ENCODE results near the gene NDUFC1.

The NDUFC1 gene

GRCh38 chr4:139301113-139301820, 1.0 kb downstream of the NDUFC1 start, which contains the start of gene NAA15 (continued):
- no peak for TF ChIP-seq ZNF768 (tag by site-specific recombination; IDR thresholded peaks at IDR 0.05)
- TF ChIP-seq PATZ1 (tag by site-specific recombination; IDR thresholded peaks at IDR 0.05): peak; percentile 6; the same call in 1 of the 2 replicates
- TF ChIP-seq ZNF184 (tag by site-specific recombination; IDR thresholded peaks at IDR 0.05): no peak
- TF ChIP-seq ZNF302 (tag by site-specific recombination; IDR thresholded peaks at IDR 0.05; ENCODE audit: low read depth): no peak
- TF ChIP-seq ZNF248 (tag by site-specific recombination; IDR thresholded peaks at IDR 0.05): no peak
- peak; percentile 98 for TF ChIP-seq ZBTB8A (tag by site-specific recombination; IDR thresholded peaks at IDR 0.05)
- no peak for TF ChIP-seq ZNF626 (tag by site-specific recombination; IDR thresholded peaks at IDR 0.05)
- TF ChIP-seq ZNF473 (tag by site-specific recombination; IDR thresholded peaks at IDR 0.05): no peak
- no peak for TF ChIP-seq HOXA7 (CRISPR knock-in tag; IDR thresholded peaks at IDR 0.05; ENCODE audit: borderline replicate concordance)
- peak; percentile 88 for TF ChIP-seq IKZF3 (tag by site-specific recombination; IDR thresholded peaks at IDR 0.05)
- TF ChIP-seq KLF9 (tag by site-specific recombination; IDR thresholded peaks at IDR 0.05; ENCODE audit: low read depth): peak; percentile 85
- TF ChIP-seq, protein P1, sequence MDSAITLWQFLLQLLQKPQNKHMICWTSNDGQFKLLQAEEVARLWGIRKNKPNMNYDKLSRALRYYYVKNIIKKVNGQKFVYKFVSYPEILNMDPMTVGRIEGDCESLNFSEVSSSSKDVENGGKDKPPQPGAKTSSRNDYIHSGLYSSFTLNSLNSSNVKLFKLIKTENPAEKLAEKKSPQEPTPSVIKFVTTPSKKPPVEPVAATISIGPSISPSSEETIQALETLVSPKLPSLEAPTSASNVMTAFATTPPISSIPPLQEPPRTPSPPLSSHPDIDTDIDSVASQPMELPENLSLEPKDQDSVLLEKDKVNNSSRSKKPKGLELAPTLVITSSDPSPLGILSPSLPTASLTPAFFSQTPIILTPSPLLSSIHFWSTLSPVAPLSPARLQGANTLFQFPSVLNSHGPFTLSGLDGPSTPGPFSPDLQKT (IDR thresholded peaks at IDR 0.05; ENCODE audit: borderline replicate concordance, low read depth, low read length): no peak
- TF ChIP-seq ZNF16 (tag by site-specific recombination; IDR thresholded peaks at IDR 0.05; ENCODE audit: low read depth): no peak
- no peak for TF ChIP-seq ZNF37A (tag by site-specific recombination; IDR thresholded peaks at IDR 0.05)
- TF ChIP-seq ZNF155 (tag by site-specific recombination; IDR thresholded peaks at IDR 0.05): no peak
- TF ChIP-seq, protein P2, sequence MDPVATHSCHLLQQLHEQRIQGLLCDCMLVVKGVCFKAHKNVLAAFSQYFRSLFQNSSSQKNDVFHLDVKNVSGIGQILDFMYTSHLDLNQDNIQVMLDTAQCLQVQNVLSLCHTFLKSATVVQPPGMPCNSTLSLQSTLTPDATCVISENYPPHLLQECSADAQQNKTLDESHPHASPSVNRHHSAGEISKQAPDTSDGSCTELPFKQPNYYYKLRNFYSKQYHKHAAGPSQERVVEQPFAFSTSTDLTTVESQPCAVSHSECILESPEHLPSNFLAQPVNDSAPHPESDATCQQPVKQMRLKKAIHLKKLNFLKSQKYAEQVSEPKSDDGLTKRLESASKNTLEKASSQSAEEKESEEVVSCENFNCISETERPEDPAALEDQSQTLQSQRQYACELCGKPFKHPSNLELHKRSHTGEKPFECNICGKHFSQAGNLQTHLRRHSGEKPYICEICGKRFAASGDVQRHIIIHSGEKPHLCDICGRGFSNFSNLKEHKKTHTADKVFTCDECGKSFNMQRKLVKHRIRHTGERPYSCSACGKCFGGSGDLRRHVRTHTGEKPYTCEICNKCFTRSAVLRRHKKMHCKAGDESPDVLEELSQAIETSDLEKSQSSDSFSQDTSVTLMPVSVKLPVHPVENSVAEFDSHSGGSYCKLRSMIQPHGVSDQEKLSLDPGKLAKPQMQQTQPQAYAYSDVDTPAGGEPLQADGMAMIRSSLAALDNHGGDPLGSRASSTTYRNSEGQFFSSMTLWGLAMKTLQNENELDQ (tag by site-specific recombination; IDR thresholded peaks at IDR 0.05; ENCODE audit: low read depth): no peak
- no peak for TF ChIP-seq ZNF362 (tag by site-specific recombination; IDR thresholded peaks at IDR 0.05)
- no peak for TF ChIP-seq ZNF280C (tag by site-specific recombination; IDR thresholded peaks at IDR 0.05)
- TF ChIP-seq, protein P3, sequence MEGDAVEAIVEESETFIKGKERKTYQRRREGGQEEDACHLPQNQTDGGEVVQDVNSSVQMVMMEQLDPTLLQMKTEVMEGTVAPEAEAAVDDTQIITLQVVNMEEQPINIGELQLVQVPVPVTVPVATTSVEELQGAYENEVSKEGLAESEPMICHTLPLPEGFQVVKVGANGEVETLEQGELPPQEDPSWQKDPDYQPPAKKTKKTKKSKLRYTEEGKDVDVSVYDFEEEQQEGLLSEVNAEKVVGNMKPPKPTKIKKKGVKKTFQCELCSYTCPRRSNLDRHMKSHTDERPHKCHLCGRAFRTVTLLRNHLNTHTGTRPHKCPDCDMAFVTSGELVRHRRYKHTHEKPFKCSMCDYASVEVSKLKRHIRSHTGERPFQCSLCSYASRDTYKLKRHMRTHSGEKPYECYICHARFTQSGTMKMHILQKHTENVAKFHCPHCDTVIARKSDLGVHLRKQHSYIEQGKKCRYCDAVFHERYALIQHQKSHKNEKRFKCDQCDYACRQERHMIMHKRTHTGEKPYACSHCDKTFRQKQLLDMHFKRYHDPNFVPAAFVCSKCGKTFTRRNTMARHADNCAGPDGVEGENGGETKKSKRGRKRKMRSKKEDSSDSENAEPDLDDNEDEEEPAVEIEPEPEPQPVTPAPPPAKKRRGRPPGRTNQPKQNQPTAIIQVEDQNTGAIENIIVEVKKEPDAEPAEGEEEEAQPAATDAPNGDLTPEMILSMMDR (tag by site-specific recombination; IDR thresholded peaks at IDR 0.05): no peak
- no peak for TF ChIP-seq ZNF426 (tag by site-specific recombination; IDR thresholded peaks at IDR 0.05)
- TF ChIP-seq ZNF549 (tag by site-specific recombination; IDR thresholded peaks at IDR 0.05): no peak
- TF ChIP-seq ZNF670 (tag by site-specific recombination; IDR thresholded peaks at IDR 0.05; ENCODE audit: low read depth): no peak
- TF ChIP-seq ZNF223 (tag by site-specific recombination; IDR thresholded peaks at IDR 0.05): no peak
- no peak for TF ChIP-seq SETDB1 (IDR thresholded peaks at IDR 0.05; ENCODE audit: insufficient read length, low read length)
- peak; percentile 82 for TF ChIP-seq ZNF76 (tag by site-specific recombination; IDR thresholded peaks at IDR 0.05; ENCODE audit: borderline replicate concordance, low read depth)
- no peak for TF ChIP-seq ZNF112 (tag by site-specific recombination; IDR thresholded peaks at IDR 0.05)
- no peak for TF ChIP-seq ZNF121 (tag by site-specific recombination; IDR thresholded peaks at IDR 0.05)
- no peak for TF ChIP-seq GFI1B (tag by site-specific recombination; IDR thresholded peaks at IDR 0.05)
- TF ChIP-seq ZNF366 (tag by site-specific recombination; conservative IDR thresholded peaks at IDR 0.05): 0 out of 2 replicates have a peak, but pooled peaks have one; percentile 35
